NCI-H187 treated with DMSO at 0.1 percent for 48 hours (cell line): ENCODE results near the gene CACNA1I.

ENCODE experiments used
- DNase-seq: peaks from one replicate; lab custom pipeline; 2025; lab: John Stamatoyannopoulos, UW

The CACNA1I gene

DNA sequence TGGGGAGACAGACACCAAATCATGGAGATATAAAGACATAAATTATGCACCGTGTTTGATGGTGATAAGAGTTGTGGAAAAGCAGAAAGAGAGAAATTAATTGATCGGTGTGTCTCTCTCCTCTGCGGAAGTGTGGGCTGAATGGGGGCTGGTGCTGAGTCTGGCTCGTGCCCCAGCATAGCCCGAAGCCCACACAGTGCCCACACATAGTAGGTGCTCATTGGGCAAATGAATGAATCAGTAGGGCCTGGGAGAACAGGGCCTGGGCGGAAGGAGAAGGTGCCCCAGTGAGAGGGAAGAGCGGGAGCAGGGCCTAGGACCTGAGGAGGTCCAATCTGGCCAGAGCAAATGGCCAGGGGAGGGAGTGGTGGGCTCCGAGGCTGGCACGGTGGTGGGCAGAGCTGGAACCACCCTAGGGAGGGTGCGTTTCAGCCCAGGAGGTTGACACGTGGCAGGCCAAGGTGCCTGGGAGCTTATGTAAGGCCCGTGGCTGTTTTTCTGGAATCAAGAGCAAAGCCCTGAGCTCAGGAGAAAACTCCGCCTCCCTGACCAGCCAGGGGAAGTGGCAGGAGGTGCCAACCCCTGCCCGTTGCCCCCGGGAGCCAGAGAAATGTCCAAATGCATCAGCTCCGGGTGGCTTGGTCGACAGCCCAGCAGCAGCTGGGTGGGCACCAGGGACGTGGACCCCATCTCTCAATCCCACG, 2.1 kb upstream of the CACNA1I start:
- DNase-seq, result no peak

- no peak for DNase-seq
These were observed 1.5 kb upstream of the CACNA1I start for GRCh38 chr22:39569066-39569465.

DNA sequence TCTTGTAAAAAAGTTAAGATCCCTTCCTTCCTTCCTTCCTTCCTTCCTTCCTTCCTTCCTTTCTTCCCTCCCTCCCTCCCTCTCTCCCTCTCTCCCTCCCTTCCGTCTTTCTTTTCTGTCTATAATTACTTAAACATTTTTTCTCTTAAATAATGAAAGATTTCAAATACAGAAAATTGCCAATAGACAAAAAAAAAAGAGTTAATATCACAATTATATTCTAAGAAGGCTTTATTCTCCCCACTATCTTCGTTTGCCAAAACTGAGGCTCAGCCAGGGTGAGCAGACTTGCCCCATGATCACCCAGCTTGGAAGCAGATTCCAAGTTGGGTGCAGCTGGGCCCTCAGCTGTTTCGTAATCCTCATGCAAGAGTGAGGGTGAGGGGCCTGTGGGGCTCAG, 327 bp upstream of the CACNA1I start:
- DNase-seq, result no peak

DNA sequence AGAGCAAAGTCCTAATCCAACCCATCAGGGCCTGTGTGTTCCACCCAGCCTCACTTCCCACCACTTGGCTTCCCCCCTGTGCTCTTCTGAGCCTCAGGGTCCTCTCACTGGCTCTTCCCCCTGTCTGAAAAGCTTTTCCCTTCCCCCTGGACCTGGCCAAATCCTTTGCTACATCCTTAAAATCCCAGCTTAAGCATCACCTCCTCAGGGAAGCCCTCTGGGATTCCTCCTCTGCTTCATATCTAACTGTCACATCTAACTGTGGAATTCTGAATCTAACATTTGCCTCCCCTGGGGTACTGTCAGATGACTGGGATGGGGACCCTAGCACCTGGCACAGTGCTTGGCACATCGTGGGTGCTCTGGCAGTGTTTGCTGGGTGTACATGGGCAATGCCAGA, 985 bp downstream of the CACNA1I start:
- DNase-seq, result no peak

- no peak for DNase-seq
These were observed 4.4 kb downstream of the CACNA1I start for GRCh38 chr22:39574779-39575551.

DNA sequence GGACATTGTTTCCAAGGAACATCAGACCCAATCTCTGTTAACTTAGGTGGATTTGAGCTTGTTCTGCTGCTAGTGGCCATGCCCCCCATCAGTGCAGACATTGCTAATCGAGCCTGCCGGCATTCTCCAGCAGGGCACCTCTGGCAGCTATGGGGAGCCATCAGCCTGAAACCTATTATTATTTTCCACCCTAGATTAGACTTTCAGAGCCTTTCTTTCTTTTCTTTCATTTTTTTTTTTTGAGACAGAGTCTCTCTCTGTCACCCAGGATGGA, 4.9 kb downstream of the CACNA1I start:
- no peak for DNase-seq

- DNase-seq, result no peak
These were observed 5.5 kb downstream of the CACNA1I start for GRCh38 chr22:39576027-39576426.

DNA sequence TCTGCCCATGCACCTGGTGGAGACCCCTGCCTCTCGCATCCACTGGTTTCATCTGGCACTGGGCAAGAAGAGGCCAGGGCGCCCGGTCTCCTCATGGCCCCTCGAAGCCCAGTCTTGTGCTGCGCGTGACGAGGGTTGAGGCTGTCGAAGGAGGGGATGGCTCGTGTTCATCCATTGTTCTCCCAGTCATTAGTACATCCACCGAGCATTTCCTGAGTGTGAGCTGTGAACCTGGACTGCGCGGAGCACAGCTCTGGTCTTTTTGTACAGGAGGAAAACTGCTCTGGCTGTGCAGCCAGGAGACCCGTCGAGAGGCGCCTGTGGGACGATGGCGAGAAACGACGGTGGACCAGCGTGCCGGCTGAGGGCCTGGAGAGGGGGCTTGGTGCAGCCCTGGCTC, 6.8 kb downstream of the CACNA1I start:
- no peak for DNase-seq

- no peak for DNase-seq
These were observed 7.3 kb downstream of the CACNA1I start for GRCh38 chr22:39577900-39578299.

GRCh38 chr22:39580006-39580441, 9.5 kb downstream of the CACNA1I start:
- DNase-seq, result no peak

DNA sequence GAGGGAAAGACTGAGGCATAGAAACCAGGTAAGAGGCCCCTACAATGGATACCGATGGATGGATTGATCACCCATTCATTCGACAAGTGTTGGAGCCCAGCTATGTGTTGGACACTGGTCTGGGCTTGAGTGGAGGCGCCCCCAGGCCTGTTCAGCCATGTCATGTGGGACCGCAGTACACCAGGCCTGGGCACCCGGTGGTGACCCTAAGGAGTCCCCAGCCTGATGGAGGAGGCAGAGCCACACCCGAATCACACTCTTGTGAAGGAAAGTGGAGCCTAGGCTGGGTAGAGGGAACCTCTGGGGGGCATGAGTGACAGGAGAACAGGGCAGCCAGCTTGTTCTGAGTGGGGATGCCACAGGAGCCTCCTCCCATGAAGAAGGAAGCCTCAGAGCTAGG, 10.2 kb downstream of the CACNA1I start:
- no peak for DNase-seq

- no peak for DNase-seq
These were observed 10.8 kb downstream of the CACNA1I start for GRCh38 chr22:39581303-39581702.

GRCh38 chr22:39583066-39583667, 12.6 kb downstream of the CACNA1I start:
- DNase-seq, result no peak

GRCh38 chr22:39589875-39590274, 19.3 kb downstream of the CACNA1I start:
- no peak for DNase-seq

DNA sequence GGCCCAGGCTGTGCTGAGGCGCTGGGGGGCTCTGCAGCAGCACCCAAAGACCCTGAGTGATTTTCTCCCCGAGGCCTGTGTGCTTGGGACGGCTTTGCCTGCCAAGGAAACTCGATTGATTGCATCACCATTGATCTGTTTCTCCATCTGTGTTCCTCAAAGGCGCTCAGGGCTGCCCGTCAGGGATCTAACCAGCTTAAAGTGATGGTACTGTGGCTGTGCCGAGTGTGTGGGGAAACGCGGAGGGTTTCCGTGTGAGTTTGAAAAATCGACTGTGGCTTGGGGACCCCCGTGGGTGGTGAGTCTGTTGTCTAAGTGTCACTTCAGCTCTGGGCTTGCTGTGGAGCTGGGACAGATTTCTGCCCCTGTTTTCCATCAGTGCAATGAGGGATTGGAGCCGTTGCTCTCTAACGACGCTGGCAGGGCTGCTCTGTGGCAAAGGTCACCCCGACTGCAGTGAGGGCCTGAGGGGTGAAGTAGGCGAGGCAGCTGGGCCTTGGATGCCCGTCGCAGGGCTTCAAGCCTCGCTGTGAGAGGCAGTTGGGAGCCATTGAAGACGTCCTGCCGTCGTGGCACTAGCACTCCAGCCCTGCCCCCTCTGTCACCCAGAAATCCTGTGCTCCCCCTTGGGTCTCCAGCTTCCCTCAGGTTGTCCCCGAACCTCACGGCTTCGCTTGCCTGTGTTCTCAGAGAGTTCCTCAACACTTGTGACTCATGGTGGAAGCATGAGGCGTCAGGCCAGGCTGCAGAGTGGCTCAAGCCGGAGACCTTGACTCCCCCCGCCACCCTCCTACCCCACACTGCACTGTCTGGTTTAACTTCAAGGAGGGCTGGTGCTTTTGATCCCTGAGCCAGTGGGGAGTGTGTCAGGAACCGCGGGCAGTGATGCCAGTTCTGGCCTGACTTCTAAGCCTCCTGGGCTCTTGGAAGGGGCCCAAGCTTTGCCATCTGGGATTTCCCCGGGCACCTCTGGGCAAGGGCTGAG, 21.8 kb downstream of the CACNA1I start:
- DNase-seq, result no peak

GRCh38 chr22:39593066-39593930, 22.7 kb downstream of the CACNA1I start:
- no peak for DNase-seq

DNA sequence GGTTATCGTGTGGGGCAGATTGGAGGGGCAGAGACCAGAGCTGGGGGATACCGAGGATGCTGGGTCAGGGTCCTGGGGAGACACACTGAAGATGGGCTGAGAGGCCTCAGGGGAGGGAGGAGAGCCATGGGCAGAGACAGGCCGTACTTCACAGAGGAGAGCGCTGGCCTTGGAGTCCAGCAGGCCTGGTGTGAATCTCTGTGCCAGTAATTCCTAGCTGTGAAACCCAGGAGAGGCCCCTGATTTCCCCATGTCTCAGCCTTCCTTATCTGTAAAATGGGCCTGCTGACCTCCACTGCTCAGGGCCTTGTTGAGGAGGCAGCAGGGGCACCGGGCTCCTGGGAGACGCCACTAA, 23.4 kb downstream of the CACNA1I start:
- no peak for DNase-seq

GRCh38 chr22:39594411-39594810, 23.9 kb downstream of the CACNA1I start:
- no peak for DNase-seq

- no peak for DNase-seq
These were observed 25.1 kb downstream of the CACNA1I start for GRCh38 chr22:39595622-39596172.

- DNase-seq, result no peak
These were observed 26.0 kb downstream of the CACNA1I start for GRCh38 chr22:39596601-39597000.

GRCh38 chr22:39597236-39597869, 26.8 kb downstream of the CACNA1I start:
- DNase-seq, result no peak
